Tongue (tissue), 2 donors: Measurements from ENCODE around the gene FOXR1. TPM values are rescaled to one million over a fixed set of nuclear protein-coding genes. Genes with fewer than 3 reads are reported as not detected.

ENCODE experiments used
- DNase-seq: peaks from one replicate; pipeline ENCODE4 v3.0.0-alpha.2; 2015
- total RNA-seq: library from RNA; depleted of rRNA; stranded (reverse); fragments of >200 nt; gene quantifications from one replicate; pipeline ENCODE4 v1.2.3, GENCODE V29; 2014

Gene FOXR1
- not detected for total RNA-seq

DNA sequence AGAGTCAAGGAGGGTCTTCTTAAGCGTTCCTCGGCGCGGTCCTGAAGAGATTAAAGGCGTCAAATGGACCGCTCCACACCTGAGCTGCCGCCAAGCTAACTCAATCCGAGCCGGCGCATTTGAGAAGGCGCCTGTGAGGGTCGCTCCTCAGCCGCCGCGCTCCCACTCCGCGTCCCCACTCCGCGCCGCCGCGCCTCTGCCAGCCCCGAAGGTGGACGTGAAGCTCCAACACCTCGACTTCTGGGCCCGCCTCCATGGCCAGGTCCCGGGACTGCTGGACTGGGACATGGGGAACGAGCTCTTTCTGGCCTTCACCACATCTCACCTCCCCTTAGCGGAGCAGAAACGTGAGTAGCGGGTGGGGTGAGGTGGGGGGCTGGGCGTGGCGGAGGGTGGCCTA is at the start of gene FOXR1:
TSS of gene FOXR1 (plus strand) at position 116 of the 400 bp plus-strand sequence. CDS start at position 287, 171 bp downstream.
- DNase-seq: no peak

- peak; percentile 73 for DNase-seq
Measured at GRCh38 chr11:118921929-118922744, 49.4 kb upstream of the FOXR1 start.

DNA sequence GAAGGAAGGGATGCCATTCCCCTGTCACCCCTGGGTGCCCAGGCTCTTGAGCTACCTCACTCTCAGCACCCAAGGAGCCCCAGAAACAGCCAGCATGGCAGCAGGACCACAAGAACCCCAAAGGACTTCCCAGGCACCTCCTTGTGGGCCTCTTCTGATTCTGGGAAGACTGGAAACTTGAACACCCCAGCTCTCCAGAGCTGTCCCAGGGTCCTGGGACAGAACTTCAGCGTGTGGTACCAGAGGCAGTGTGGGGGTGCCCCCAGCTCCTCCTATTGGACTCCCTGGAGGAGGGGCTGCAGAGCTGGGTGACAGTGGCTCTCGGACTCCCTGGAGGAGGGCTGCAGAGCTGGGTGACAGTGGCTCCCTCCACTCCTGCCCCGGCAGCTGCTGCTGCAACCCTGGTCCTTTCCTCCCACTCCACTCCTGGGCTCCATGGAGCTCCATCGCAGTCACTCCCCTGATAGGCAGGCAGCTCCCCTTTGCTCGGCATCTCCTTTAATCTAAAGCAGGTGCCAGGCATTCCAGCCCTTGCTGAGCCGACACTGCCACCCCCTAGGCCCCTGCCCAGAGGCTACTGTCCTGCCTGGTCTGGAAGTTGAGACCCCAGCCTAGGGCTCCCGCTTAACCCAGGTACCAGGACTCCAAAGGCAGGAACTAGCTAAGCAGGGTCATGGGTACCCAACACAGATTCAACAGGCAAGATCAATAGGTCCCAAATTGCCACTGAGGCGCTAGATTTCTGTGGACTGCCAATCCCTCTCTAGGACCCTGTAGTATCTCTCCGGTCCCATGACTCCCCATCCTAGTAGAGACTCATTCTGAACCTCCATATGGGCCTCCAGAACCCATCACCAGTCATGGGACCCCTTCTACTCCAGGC is 48.6 kb upstream of the FOXR1 start:
- peak; percentile 17 for DNase-seq

- no peak for DNase-seq
Measured at GRCh38 chr11:118923721-118924587, 47.6 kb upstream of the FOXR1 start.

GRCh38 chr11:118924591-118925585 is 46.7 kb upstream of the FOXR1 start:
- DNase-seq: peak; percentile 72

DNA sequence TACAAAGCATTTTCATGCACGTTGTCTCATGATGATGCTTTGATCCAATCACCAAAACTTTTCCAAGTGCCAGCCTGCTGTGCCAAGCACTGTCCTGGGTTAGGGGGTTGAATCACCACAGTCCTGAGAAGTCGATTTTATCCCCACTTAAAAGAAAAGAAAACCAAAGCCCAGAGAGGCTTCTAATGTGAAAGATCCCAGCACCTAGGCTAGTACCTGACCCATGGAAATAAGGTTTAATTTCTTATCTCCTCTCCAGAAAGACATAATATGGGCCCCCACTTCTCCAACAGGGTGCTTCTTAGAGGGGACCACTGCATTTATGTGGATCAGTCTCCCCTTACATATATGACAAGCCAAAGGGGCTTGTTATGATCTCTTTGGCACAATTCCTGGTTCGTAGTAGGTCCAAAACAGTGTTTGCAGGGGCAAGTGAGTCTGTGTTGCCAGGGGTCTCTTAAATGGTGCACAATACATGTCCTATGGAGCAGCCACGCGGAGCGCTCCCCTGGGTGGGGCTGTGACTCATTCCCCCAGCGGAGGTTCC is 43.9 kb upstream of the FOXR1 start:
- DNase-seq: no peak

DNA sequence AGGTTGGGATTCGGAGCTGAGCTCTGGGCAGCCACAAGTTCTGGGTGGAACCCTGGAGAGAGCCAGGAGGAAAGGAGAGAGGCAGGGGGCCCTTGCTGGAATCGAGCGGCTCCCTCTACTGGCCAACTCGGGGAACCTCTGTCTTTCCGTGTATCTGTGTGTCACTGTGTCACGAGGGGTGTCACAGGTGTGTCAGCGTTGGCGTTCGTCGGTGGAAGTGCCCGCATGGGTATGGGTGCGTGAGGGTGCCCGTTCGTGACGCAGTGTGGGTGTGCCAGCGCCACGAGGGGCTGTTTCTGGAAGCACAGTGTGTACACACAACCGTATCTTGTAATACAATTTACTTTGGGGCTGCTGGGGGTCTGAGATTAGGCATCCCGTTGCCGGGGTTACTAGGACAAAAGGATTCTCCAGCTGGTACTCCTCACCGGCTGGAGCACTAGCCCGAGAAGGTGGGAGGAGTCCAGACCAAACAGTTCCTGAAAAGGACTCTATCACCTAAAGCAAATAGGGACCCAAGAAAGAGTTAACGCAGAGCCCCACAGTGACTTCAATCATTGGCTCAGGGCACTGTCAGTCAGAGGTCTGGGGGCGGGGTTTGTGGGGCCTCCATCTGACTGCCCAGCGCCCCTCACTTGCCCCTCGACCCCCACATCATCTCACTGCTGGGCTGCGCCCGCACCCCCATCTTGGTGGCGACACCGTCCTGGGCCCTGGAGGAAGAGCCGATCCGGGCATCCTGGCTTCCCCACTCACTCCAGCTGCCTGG is 43.3 kb upstream of the FOXR1 start:
- DNase-seq: peak; percentile 98

- DNase-seq: peak; percentile 93
Measured at GRCh38 chr11:118928870-118929500, 42.6 kb upstream of the FOXR1 start.

DNA sequence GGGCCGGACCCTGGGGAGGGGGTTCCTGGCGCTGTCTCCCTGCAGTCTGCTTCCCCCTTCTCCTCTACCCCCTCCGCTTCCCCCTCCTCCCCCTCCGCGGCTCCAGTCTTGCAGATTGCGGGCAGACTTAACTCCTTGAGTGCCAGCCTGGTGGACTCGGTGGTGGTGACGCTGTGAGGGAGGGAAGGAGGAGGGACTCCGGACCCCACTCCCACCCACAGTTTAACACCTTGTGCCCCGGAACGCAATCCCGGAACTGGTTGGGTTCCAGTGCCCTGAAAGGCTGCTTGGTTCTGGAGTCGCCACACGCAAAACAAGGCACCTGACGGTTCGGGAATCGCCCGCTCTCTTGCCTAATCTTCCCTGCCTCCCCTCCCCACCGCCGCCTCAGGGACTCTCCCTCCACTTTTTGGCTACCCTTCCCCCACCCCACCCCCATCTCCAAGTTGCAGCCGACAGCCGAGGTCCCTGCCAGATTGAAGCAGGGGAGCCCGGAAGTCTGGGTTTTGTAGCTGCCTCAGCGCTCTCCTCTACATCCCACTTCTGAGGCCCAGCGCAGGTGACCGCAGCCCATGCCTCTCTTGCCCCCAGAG is 42.0 kb upstream of the FOXR1 start:
- DNase-seq: peak; percentile 97

DNA sequence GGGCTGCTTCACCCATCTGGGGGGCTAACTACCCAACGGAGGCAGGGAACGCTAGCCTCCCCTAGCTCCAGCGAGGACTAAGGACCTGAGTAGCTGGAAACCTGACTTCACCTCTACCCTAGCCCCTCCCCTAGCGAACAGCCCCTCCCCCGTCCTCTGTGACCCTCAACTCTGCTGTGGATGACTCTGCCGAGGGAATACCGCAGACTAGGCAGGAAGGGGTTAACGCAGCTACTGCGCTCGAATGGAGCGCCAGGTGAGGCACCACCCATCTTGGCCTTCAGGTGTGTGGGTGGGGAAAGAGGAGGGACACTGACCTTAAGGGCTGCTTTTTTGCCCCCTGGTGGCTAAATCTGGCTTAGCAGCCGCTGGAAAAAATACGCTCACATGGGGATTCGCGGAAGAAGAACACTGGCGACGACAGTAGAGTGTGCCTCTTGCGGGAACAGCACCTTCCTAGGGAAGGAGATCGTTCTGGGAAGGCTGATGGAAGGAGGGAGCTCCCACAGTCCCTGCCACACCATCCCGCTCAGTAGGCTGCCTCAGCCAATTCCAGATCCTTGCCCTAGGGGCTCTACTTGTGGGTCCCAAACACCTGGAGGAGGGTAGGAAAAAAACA is 41.4 kb upstream of the FOXR1 start:
- DNase-seq: peak; percentile 94

GRCh38 chr11:118931571-118931970 is 40.0 kb upstream of the FOXR1 start:
- DNase-seq: no peak

DNA sequence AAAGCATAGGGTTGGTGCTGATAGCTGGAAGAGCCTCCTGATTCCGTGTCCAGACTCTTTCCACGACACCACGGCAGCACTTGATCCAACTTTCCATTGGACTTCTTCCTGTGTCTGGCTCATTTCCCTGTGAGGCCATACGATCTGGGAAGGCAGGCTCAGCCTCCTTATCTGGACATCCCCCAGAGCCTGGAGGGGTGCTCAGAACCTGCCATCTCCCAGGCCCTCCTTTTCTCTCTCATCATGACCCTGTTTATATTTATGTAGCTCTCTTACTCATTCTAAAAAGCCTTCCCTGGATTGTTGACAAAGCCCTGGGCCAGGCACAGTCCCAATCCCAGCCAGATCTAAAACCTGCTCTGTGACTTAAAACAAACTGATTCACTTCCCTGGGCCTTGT is 38.1 kb upstream of the FOXR1 start:
- DNase-seq: peak; percentile 50

DNA sequence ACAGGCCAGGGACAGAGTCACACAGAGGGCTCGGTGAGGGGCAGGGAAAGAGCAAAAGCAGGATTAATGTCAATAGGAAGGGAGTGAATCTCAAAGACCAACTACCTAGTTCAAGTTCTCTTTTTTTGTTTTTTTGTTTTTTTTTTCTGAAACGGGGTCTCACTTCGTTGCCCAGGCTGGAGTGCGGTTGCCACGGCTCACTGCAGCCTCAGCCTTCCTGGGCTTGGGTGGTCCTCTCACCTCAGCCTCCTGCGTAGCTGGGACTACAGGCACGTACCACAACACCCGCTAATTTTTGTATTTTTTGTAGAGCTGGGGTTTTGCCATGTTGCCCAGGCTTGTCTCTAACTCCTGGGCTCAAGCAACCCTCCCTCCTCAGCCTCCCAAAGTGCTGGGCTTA is 36.2 kb upstream of the FOXR1 start:
- no peak for DNase-seq

DNA sequence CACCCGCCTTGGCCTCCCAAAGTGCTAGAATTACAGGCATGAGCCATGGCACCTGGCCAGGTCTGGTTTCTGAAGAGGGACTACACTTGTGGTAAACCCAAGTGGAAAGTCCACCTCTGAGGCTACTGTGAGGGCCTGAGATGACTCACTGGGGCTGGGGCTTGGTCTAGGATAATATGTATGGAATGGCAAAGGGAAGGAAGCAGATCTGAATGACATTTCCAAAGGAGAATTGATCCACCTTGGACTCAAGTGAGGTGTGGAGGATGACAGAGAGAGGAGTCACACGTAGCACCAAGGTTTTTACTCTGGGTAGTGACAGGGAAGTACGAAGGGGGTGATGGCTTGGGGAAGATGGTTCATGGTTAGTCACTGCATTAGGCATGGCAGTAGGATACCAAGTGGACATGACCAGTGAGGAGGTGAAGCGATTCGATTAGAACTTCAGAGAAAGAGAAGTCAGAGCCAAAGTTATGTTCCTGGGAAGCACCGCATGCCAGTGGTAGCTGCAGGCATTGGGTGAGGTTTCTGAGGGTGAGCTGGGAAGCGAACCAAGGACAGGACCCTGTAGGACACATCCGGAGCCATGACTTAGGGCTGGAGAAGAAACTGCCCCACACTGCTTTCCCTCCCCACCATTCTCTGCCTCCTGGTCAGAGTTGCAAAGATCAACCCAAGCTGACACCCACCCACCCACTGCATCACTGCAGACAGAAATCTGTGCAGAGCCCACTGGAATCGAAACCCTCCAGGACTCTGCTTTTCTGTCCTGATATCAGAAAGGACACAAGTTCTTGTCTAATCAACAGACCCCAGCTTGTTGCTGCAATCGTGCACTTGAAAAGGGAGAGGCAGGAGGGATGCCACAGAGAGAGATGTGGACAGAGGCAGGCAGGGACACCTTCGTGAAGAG is 32.8 kb upstream of the FOXR1 start:
- DNase-seq: no peak

DNA sequence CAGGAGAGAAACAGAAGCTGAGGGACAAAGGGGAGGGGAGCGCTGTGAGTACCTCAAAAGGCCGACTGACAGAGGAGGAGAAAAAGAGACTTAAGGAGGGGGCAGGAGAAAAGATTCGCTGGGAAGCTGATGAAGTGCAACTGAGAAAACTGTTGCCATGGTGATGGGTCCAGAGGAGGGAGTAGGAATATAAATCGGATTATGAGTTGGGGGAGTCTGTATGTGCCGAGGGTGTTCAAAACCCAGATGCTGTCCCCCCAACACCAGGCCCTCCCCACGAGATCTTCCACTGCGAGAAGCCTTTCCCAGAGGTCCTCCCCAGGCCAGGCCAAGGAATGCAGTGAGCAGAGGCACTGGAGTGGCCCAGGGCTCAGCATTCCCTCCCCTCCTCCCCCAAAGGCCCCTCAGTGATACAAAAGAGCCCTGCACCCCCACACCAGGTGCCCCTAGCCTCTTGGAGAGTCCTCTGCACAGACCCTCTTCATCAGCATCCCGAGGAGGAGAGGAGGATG is 32.1 kb upstream of the FOXR1 start:
- DNase-seq: no peak

GRCh38 chr11:118939953-118940598 is 31.5 kb upstream of the FOXR1 start:
- DNase-seq: peak; percentile 46

DNA sequence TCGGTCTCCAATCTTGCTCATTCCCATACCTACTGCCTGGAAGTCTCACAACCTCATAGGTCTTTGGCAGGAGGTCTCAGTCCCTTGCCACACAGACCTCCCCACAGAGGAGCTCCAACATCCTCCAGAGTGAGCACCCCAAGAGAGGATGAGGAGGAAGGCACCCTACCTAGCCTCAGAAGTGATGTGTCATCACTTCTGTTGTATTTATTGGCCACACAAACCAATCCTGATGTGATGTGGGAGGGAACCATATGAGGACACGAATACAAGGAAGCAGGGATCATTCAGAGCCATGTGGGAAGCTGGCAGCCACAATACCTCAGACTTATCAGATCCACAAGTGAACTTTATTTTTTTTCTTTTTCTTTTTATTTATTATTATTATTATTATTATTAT is 24.5 kb upstream of the FOXR1 start:
- no peak for DNase-seq
